ENCODE measurements around the gene NTN4.
"Not testable (repeated sequence)": the region's sequence is repeated elsewhere in the genome, so short reads cannot be mapped to it uniquely, and the experiment has no call there.

The NTN4 gene

DNA sequence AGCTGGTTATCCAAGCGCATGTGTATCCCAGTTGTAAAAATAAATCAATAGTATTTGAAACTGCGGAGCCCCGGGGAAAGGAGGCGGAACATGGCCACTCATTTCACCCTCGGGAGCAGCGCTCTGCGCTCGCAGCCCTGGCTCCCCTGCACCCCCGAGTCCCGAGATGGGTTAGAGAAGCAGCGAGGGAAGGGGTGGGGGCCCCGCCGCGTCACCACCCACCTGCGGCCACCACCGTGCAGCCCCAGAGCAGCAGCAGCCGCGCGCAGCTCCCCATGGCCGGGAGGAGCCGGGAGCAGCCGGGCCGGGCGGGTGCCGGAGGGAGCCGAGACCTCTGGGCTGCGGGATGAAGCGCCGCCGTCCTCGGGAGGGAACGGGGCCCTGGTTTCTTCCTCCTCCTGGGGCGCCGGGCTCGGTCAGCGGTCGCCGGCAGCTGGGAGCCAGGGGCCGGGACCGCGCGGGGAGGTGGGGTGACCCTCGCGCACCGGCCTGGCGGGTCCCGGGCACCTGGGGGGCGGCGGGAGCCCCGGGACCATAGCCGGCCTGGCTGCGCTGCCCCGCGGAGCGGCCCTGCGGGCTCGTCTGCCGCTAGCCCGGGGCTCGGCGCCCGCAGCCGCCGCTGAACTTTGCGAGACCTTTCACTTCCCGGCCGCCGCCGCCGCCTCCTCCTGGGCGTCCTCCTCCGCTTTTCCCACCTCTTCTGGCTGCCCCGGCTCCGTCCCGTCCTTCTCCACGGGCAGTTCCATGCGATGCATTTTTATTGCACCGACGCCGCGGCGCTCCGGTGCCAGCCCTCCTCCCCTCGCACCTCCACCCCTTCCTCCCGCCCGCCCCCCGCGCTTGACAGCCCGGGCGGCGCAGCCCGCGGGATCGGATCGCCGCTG, at the start of gene NTN4:
NTN4 (minus strand) TSS at position 732 of the 884 bp plus-strand sequence; CDS start at position 277, 455 bp downstream.
- peak; percentile 33 for DNase-seq

DNA sequence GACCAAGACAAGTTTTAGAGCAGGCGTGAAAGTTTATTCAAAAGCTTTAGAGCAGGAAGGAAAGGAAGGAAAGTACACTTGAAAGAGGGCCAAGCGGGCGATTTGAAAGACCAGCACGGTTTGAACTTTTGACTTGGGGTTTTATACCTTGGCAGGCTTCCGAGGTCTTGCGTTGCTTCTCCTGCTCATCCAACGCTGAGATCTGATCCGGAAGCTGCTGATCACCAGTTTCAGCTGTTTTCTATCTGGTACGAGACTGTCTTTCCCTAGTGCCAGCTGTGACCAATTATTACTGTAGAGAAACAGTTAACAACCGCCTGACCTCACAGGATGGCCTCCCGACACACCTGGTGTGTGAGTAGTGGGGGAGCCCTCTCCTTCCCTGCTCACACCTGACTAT, 47.6 kb upstream of the NTN4 start:
- DNase-seq: no peak

- DNase-seq: no peak
Measured at GRCh38 chr12:95837240-95838038, 46.9 kb upstream of the NTN4 start.

- no peak for DNase-seq
Measured at GRCh38 chr12:95836630-95837239, 46.2 kb upstream of the NTN4 start.

- no peak for DNase-seq
Measured at GRCh38 chr12:95836185-95836609, 45.6 kb upstream of the NTN4 start.

DNA sequence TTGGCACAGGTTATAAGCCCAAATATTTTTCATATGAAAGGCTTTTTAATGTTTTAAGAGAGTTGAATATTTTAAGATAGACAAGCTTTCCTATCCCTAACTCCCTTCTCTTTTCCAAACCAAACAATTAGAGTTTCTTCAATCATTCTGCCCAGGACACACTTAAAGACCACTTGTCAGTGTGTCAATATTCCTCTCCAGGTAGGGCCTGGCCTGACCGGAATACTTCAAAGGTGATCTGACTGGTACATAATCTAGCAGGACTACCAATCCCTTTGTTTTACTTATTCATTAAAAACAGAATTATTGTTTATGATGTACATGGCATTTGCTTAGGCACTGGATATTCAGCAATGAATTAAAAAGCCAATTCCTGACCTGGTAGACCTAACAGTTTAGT, 44.0 kb upstream of the NTN4 start:
- no peak for DNase-seq

DNA sequence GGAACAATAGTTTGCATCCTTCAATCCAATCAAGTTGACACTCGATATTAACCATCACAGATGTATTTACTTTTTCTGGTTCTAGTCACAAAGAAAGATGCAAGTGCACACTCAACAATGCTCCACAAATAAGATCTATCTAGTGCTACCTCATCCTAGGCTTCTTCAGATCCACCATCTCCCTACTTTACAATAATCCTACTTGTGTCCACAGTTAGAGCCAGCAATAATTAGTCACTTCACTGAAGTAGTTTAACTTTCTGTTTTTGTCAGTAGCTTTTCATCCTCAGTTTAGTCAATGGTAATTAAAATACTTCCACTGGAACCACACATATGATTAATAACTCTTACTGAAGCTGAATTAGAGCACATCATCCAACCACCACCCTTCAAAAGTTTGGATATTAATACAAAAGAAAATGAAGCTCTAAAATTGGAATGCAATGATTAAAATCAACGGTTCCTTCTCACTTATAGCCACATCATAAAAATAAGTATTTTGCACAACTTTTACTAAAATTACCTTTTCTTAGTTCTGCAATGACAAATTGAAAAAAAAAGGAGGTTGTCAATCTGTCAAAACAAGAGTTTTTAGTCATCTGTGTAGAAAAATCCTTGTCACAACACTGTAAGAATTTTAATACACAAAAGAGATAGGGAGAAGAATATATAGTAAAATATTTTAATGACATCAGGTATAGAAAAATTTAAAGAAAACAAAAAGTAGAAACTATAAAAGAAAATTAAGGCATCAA, 39.9 kb upstream of the NTN4 start:
- DNase-seq: peak; percentile 57

DNA sequence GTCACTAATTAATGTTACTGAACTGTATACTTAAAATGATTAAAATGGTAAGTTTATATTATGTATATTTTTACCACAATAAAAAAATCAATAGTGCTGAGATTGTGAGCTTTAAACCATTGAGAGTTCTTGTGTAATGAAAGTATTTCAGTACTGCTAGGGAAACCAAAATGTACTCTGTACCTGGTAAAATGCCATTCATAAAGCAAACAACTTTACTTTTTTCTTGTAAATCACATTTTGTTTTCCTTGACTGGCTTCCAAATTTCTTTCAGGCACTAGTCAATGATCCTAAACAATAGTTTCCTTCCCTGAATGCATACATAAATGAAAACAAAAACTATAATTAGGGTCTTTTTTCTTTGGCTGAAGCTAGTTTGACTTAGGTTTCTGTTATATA, 38.8 kb upstream of the NTN4 start:
- DNase-seq: no peak

DNA sequence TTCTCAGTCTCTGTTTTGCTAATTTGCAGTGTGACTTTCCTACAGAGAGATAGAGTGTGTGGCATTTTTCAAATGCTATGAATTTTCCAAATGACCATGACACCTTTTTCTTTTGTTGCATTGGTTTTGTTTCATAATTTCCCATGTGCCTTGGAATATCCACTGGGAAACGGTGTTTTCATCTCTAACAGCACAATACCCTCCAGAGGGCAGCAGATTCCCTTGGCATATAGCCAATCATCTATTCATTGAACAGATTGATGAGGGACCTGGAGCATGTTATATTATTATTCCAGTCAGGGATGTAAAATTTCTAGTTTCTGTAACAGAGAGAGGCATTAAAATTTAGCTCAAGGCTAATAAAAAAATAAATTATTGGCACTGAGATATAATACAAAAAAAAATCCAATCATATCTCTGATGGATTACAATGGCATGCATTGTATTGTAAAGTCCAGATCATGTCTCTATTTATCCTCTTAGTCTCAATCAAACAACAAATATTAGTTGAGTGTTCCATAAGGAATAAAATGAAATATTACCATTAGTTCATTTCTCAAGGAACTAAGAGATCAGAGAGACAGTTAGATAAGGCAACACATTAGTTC, 29.6 kb upstream of the NTN4 start:
- DNase-seq: no peak

DNA sequence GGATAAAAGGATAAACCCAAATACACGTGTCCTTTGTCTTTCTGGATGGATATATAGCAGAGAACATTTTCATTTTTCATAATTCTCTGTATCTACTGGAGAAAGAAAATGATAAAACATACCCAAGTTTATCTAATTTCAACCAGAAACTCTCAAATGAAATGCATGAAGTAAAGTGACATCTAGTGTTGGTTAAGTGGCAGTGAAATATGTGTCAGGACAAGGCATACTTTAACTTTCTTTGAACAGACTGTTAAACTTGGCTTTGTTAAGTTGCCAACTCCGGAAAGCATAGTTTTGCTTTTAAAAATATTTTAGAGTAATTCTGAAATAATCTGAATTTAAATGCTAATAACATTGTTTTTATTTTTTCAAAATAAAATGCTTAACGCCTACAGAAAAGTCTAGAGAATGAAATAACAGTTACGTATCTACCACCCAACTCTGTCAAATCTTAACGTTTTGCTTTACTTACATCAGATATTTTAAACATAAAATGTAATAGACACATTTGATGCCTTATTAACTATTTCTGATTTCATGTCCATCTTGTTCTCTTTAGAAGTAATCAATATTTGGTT, 25.2 kb upstream of the NTN4 start:
- DNase-seq: no peak

DNA sequence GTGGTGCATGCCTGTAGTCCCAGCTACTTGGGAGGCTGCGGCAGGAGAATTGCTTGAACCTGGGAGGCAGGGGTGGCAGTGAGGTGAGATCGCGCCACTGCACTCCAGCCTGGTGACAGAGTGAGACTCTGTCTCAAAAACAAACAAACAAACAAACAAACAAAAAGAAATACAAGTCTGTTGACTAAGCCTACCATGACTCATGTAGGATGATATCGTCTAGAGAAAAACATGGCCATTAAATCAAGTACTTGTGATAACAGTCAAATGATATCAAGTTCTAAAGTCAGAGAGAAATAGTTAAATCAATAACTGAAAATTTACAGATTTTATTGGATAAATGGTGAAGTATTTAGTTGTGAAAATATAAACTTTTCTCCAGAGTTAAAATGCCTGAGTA, 21.6 kb upstream of the NTN4 start:
- not testable (repeated sequence) for DNase-seq

- no peak for DNase-seq
Measured at GRCh38 chr12:95810411-95810810, 19.8 kb upstream of the NTN4 start.

DNA sequence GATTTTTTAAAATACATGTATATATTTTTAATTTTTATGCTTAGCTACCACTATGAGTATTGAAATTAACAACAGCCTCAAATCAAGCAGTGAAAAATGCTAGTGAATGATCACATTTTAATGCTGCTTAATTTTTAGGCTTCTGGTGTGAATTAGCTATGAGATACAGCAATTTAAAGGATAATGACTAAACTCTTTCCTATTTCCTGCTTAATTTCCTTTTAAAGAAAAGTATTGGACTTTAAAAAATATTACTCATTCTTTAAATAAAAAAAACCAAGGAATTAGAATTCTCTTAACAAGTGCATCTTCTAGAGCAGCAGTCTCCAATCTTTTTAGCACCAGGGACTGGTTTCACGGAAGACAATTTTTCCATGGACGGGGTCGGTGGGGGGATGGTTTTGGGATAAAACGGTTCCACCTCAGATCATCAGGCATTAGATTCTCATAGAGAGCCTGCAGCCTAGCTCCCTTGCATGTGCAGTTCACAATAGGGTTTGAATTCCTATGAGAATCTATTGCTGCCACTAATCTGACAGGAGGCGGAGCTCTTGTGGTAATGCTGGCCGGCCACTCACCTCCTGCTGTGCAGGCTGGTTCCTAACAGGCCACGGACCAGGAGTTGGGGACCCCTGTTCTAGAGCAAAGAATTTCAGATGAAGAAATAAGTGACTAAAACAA, 18.6 kb upstream of the NTN4 start:
- DNase-seq: no peak

- DNase-seq: no peak
Measured at GRCh38 chr12:95808146-95808545, 17.6 kb upstream of the NTN4 start.

DNA sequence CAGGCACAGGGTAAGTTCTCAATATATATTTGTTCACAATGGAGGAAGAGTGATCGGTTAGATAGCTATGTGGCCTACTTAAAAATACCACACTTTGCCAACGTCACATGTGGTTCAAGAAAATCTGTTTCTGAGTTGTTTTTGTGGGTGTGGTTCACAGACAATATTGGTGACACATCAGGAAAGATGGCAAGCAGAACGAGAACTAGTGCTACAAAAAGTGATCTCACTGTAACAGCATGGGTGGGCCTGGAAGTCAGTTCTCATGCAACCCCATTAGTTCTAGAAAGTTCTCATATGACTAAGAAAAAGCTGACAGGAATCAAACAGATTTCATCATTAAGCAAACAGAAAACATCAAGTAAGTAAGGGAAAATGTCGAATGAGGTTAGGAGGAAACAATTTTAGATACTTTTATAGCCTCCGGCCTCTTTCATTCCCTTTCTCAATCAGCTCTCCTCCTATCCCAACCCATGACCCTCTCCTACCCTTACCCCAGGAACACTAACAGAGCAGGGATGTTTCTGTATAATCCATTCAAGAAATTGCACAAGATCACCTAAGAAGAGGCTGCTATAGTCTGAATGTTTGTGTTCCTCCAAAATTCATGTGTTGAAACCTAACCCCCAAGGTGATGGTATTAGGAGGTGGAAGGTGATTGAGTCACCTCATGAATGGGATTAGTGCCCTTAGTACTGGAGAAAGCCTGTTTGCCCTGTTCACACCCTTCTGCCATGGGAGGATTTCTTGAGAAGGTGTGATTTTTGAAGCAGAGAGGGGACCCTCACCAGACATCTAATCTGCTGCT, 15.5 kb upstream of the NTN4 start:
- DNase-seq: peak; percentile 24

DNA sequence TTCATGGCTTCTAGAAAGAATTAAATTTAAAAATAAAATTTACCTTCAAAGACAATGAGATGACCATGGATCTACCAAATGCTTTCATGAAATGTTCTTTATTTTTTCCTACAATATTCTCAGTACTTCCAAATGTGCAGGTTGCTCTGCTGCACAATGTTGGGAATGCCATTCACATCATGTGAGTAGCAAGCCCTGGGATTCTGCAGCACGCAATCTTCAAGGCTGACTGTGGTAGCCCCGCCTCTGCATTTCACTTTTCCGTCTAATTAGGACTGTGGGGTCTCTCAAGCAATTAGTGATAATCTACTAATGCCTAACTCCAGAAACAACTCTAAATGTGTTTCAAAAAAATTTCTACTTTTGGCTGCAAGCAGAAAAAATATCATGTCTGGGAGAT, 13.7 kb upstream of the NTN4 start:
- DNase-seq: no peak

GRCh38 chr12:95803817-95804216, 13.3 kb upstream of the NTN4 start:
- DNase-seq: no peak

DNA sequence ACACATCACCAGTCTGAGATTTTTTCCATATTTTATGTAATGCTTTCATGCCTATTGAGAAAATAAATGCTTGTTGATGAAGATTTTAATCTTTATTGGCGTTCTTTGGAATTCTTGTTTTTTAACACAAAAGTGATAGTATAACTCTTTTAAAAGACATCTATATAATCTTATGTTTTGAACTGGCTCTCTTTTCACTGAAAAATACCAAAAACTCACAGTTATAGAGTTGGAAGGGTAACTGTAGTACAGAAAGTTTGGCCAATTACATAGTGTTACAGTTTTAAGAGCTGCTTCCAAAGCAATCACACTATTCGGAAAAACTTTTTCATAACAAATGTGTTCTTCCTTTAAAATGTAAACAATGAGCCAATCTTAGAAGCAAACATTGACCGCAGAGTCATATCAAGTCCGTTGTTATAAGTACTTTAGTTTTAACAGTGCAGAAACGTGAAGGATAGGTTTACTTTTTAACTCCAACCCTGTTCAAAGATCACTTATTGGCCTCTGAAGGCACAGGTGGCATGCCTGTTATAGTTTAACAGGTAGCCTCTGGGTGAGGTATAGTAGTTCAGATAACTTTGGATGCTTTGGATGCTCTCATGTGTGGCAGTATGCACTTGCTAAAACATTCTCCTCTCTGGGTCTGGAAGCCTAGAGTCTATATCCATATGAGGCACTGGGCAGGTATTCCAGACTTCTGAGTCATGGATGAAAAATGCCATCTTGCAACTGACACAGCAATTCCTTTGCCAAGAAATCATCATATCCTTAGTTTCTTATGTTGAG, 12.1 kb upstream of the NTN4 start:
- DNase-seq: no peak

- DNase-seq: no peak
Measured at GRCh38 chr12:95796982-95797289, 6.4 kb upstream of the NTN4 start.

Data from activated CD4-positive, alpha-beta T cell treated with anti-CD3 and anti-CD28 coated beads, Interleukin-10, Interleukin-2, amounts not matched to agents 100 ng/mL and 50 ng/mL, durations not matched to agents 16 hours and 8 hours (primary cell).